Measurements from ENCODE around the gene TACC2. TPM values are rescaled to one million over a fixed set of nuclear protein-coding genes. Genes with fewer than 3 reads are reported as not detected.
"Not testable (repeated sequence)": the region's sequence is repeated elsewhere in the genome, so short reads cannot be mapped to it uniquely, and the experiment has no call there.

TACC2 gene
- total and polyA plus RNA-seq, 2 donors (not counting 3 experiments of a cell fraction or from before 2014, with no cell fraction given), result 14.4 to 46.2 TPM

GRCh38 chr10:122093076-122093475, 104.1 kb downstream of the TACC2 start:
- Histone ChIP-seq H3K4me3 (replicated peaks in 1 of 3; ENCODE audit: insufficient read depth in 1 of 3, low read depth in 1 of 3, low read length in 3 of 3) (no peak overlapping the region), H3K4me2 (ENCODE audit: insufficient read depth, low read length) (no peak overlapping the region), H3K9me3 (replicated peaks; ENCODE audit: control insufficient read depth, insufficient read depth, low read length) (no peaks in the 10 kb centered on the region), H3K4me1 (ENCODE audit: control insufficient read depth, extremely low read depth, insufficient read depth, low read length) (no peaks in the 10 kb centered on the region), H3K9ac (replicated peaks; ENCODE audit: extremely low read depth, insufficient read depth, low read length) (no peak overlapping the region), H3K27ac (ENCODE audit: insufficient read depth, low read depth, low read length) (no peak overlapping the region), H4K20me1 (replicated peaks; ENCODE audit: control insufficient read depth, extremely low read depth, insufficient read depth, low read length) (no peaks in the 10 kb centered on the region), H3K9me1 (replicated peaks; ENCODE audit: control insufficient read depth, extremely low read depth, insufficient read depth, low read length) (no peaks in the 10 kb centered on the region), H3K27me3 (ENCODE audit: control insufficient read depth in 2 of 2, insufficient read depth in 2 of 2, low read length in 2 of 2) (peaks cover 12 to 24% of the 10 kb centered on the region in 2 experiments), H3K36me3 (ENCODE audit: control insufficient read depth in 2 of 2, extremely low read depth in 1 of 2, insufficient read depth in 2 of 2, low read length in 2 of 2) (no peaks in the 10 kb centered on the region), H2AFZ (ENCODE audit: low read depth, low read length) (no peak overlapping the region), H3K79me2 (ENCODE audit: control insufficient read depth, insufficient read depth, low read length) (no peaks in the 10 kb centered on the region)
- POLR2A ChIA-PET, result no interaction called here
- no TSS peak for BruUV-seq (replicated peaks)
- intact Hi-C loops (cut with micrococcal nuclease) (no loop called here), dilution Hi-C loops (cut with MboI; ENCODE audit: extremely low pct_ligation_motif_present, low sequenced_read_pairs) (no loop called here)
- DNase-seq (ENCODE audit: low read depth, low spot score), result no peak
- TF ChIP-seq POLR2AphosphoS5 (IDR thresholded peaks at IDR 0.05; ENCODE audit: insufficient read depth, low read depth, low read length) (no peak), CTCF (IDR thresholded peaks at IDR 0.05; ENCODE audit: extremely low read depth in 1 of 2, insufficient read depth in 1 of 2, low read depth in 1 of 2, low read length in 2 of 2) (no peak)
- no peak for FAIRE-seq
- CTCF ChIA-PET, result interaction anchor here (0.9 to 2.6 kb wide), 4 partner anchors 10 to 187 kb away, joined by 3 to 8 read pairs (median 4); no protein-coding TSS in a partner anchor

DNA sequence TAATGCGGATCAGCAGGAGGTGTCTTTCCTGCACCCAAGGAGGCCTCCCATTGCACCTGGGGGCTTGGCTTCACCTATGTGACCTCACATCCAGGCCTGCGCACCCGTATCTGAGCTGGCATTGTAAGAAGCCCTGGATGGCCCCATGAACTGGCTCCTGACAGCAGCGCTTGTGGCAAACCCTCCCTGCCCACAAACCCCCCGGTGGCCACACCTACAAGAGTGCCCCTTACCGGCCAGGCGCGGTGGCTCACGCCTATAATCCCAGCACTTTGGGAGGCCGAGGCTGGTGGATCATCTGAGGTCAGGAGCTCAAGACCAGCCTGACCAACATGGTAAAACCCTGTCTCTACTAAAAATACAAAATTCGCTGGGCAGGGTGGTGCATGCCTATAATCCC, 107.2 kb downstream of the TACC2 start:
- H3K27ac ChIP-seq (ENCODE audit: insufficient read depth, low read depth, low read length); BruUV-seq (replicated peaks); H3K4me3 ChIP-seq (replicated peaks in 1 of 3; ENCODE audit: insufficient read depth in 1 of 3, low read depth in 1 of 3, low read length in 3 of 3); FAIRE-seq; H3K36me3 ChIP-seq (ENCODE audit: control insufficient read depth in 2 of 2, extremely low read depth in 1 of 2, insufficient read depth in 2 of 2, low read length in 2 of 2); H3K9me1 ChIP-seq (replicated peaks; ENCODE audit: control insufficient read depth, extremely low read depth, insufficient read depth, low read length); H4K20me1 ChIP-seq (replicated peaks; ENCODE audit: control insufficient read depth, extremely low read depth, insufficient read depth, low read length); H2AFZ ChIP-seq (ENCODE audit: low read depth, low read length); H3K4me1 ChIP-seq (ENCODE audit: control insufficient read depth, extremely low read depth, insufficient read depth, low read length); POLR2A ChIA-PET; intact Hi-C loops (cut with micrococcal nuclease); dilution Hi-C loops (cut with MboI; ENCODE audit: extremely low pct_ligation_motif_present, low sequenced_read_pairs); H3K9me3 ChIP-seq (replicated peaks; ENCODE audit: control insufficient read depth, insufficient read depth, low read length); H3K79me2 ChIP-seq (ENCODE audit: control insufficient read depth, insufficient read depth, low read length); DNase-seq (ENCODE audit: low read depth, low spot score); H3K4me2 ChIP-seq (ENCODE audit: insufficient read depth, low read length); H3K9ac ChIP-seq (replicated peaks; ENCODE audit: extremely low read depth, insufficient read depth, low read length): not testable (repeated sequence)
- CTCF ChIA-PET, result interaction anchor here (0.7 kb wide), 1 partner anchor 171 kb away, joined by 3 read pairs; no protein-coding TSS in a partner anchor
- H3K27me3 ChIP-seq (ENCODE audit: control insufficient read depth in 2 of 2, insufficient read depth in 2 of 2, low read length in 2 of 2), result peaks cover 14 to 19% of the 10 kb centered on the region in 2 experiments
